Neural cell (in vitro differentiated cells): ENCODE results near the gene RNU11. TPM values are rescaled to one million over a fixed set of nuclear protein-coding genes. Genes with fewer than 3 reads are reported as not detected.

Experiments
- H2AFZ ChIP-seq: fragments of 200-600, 300-800 bp; sonication (generic), shearing (Covaris generic); 2 replicates; pipeline ENCODE4 v1.6.0; 2014; ENCODE audit warnings: low read depth, mild to moderate bottlenecking, antibody characterized with exemption, low read length, moderate library complexity
- H3F3A ChIP-seq: fragments of 200-600 bp; shearing (Covaris generic); 2 replicates; pipeline ENCODE4 v1.6.1; 2016; ENCODE audit warnings: mild to moderate bottlenecking, moderate library complexity, mixed read lengths, antibody characterized with exemption, low read length; ENCODE audit not compliant: insufficient read depth, poor library complexity, severe bottlenecking
- H3K27ac ChIP-seq: fragments of 200-600, 300-800 bp; sonication (generic), shearing (Covaris generic); 2 replicates; pipeline ENCODE4 v1.5.1; 2014; ENCODE audit warnings: mild to moderate bottlenecking, low read length, moderate library complexity
- H3K27me3 ChIP-seq: fragments of 300-800, 200-600 bp; sonication (generic), shearing (Covaris generic); 2 replicates; pipeline ENCODE4 v1.6.0; 2014; ENCODE audit warnings: mild to moderate bottlenecking, low read depth, low read length, moderate library complexity; ENCODE audit not compliant: insufficient read depth
- H3K36me3 ChIP-seq: fragments of 300-800, 200-600 bp; sonication (generic), shearing (Covaris generic); 2 replicates; pipeline ENCODE4 v1.5.1; 2014; ENCODE audit warnings: mild to moderate bottlenecking, antibody characterized with exemption, low read length, moderate library complexity; ENCODE audit not compliant: insufficient read depth
- H3K4me2 ChIP-seq: fragments of 300-800, 200-600 bp; sonication (generic), shearing (Covaris generic); 2 replicates; pipeline ENCODE4 v1.6.0; 2014; ENCODE audit warnings: mild to moderate bottlenecking, low read length
- H3K4me3 ChIP-seq: fragments of 300-800, 200-600 bp; sonication (generic), shearing (Covaris generic); 2 replicates; pipeline ENCODE4 v1.5.1; 2014; ENCODE audit warnings: mild to moderate bottlenecking, low read length, moderate library complexity
- H3K79me2 ChIP-seq: fragments of 200-600 bp; shearing (Covaris generic); replicated peaks from 2 replicates; pipeline ENCODE4 v1.6.0; 2014; ENCODE audit warnings: mild to moderate bottlenecking, low read length, moderate library complexity; ENCODE audit not compliant: insufficient read depth
- H3K9ac ChIP-seq: fragments of 300-800, 200-600 bp; sonication (generic), shearing (Covaris generic); 2 replicates; pipeline ENCODE4 v1.6.1; 2016; ENCODE audit warnings: mild to moderate bottlenecking, low read length, mixed read lengths
- H3K9me2 ChIP-seq: fragments of 200-600 bp; shearing (Covaris generic); 2 replicates; pipeline ENCODE4 v1.6.1; 2016; ENCODE audit warnings: mild to moderate bottlenecking, low read length, mixed read lengths; ENCODE audit not compliant: insufficient read depth
- H3K9me3 ChIP-seq: fragments of 200-600, 300-800 bp; sonication (generic), shearing (Covaris generic); 2 replicates; pipeline ENCODE4 v1.6.1; 2016; ENCODE audit warnings: mild to moderate bottlenecking, mixed run types, low read length, moderate library complexity, mixed read lengths
- H4K20me1 ChIP-seq: fragments of 200-600 bp; shearing (Covaris generic); 2 replicates; pipeline ENCODE4 v1.6.1; 2016; ENCODE audit warnings: mild to moderate bottlenecking, mixed run types; ENCODE audit not compliant: insufficient read depth
- CTCF ChIP-seq: fragments of 450-650 bp; IDR thresholded peaks from 2 replicates; pipeline ENCODE4 v1.5.1; 2014; ENCODE audit warnings: antibody characterized with exemption, mild to moderate bottlenecking, moderate library complexity; ENCODE audit not compliant: poor library complexity, severe bottlenecking
- EP300 ChIP-seq: fragments of 450-650 bp; conservative IDR thresholded peaks from 2 replicates; pipeline ENCODE4 v1.6.1; 2014; ENCODE audit warnings: antibody characterized with exemption, mild to moderate bottlenecking, moderate library complexity; ENCODE audit not compliant: poor library complexity, severe bottlenecking
- EZH2 ChIP-seq: fragments of 200-600, 300-800 bp; shearing (Covaris generic), sonication (generic); IDR thresholded peaks from 2 replicates; pipeline ENCODE4 v1.6.1; 2014; ENCODE audit warnings: antibody characterized with exemption, low read length, borderline replicate concordance, mild to moderate bottlenecking; ENCODE audit not compliant: insufficient read depth, poor library complexity, severe bottlenecking
- MXI1 ChIP-seq: fragments of 450-650 bp; conservative IDR thresholded peaks from 2 replicates; pipeline ENCODE4 v1.6.1; 2014; ENCODE audit warnings: antibody characterized with exemption, mild to moderate bottlenecking; ENCODE audit not compliant: poor library complexity, severe bottlenecking
- POLR2AphosphoS5 ChIP-seq: IDR thresholded peaks from 2 replicates; pipeline ENCODE4 v1.6.1; 2012
- RAD21 ChIP-seq: fragments of 450-650 bp; conservative IDR thresholded peaks from 2 replicates; pipeline ENCODE4 v1.6.1; 2014; ENCODE audit warnings: antibody characterized with exemption, mild to moderate bottlenecking, moderate library complexity
- REST ChIP-seq: IDR thresholded peaks from 2 replicates; pipeline ENCODE4 v1.6.1; 2012; ENCODE audit warnings: borderline replicate concordance
- SMC3 ChIP-seq: fragments of 450-650 bp; conservative IDR thresholded peaks from 2 replicates; pipeline ENCODE4 v1.6.1; 2014; ENCODE audit warnings: antibody characterized with exemption, mild to moderate bottlenecking, moderate library complexity; ENCODE audit not compliant: poor library complexity
- TAF1 ChIP-seq: IDR thresholded peaks from 2 replicates; pipeline ENCODE4 v1.6.1; 2012; ENCODE audit warnings: low read depth
- polyA plus RNA-seq: library from polyadenylated mRNA; depleted of rRNA; stranded (reverse); fragments of >200 nt; gene quantifications from 2 replicates; pipeline ENCODE4 v1.2.3, GENCODE V29; 2014

The RNU11 gene
- polyA plus RNA-seq, 1 donor from 2014 or later, result not detected

- H3K27me3 ChIP-seq, result no peaks in the 10 kb centered on the region
- H3F3A ChIP-seq, result no peaks in the 10 kb centered on the region
- no peaks in the 10 kb centered on the region for H3K9me3 ChIP-seq
- H3K4me2 ChIP-seq, result no peak overlapping the region
- no peaks in the 10 kb centered on the region for H3K79me2 ChIP-seq
- no peaks in the 10 kb centered on the region for H3K36me3 ChIP-seq
- no peak overlapping the region for H3K4me3 ChIP-seq
- H3K9me2 ChIP-seq, result no peaks in the 10 kb centered on the region
- H3K9ac ChIP-seq, result no peak overlapping the region
- H2AFZ ChIP-seq, result no peak overlapping the region
- TF ChIP-seq TAF1 (no peak), SMC3 (no peak), EP300 (no peak), MXI1 (no peak), REST (no peak), EZH2 (no peak), POLR2AphosphoS5 (no peak), RAD21 (no peak), CTCF (no peak)
- H4K20me1 ChIP-seq, result no peaks in the 10 kb centered on the region
- H3K27ac ChIP-seq, result no peak overlapping the region
Measured at GRCh38 chr1:28613175-28613574, 35.2 kb upstream of the RNU11 start.

- no peak overlapping the region for H3K27ac ChIP-seq
- H3K36me3 ChIP-seq, result no peaks in the 10 kb centered on the region
- no peak overlapping the region for H3K4me3 ChIP-seq
- H3K79me2 ChIP-seq, result no peaks in the 10 kb centered on the region
- TF ChIP-seq CTCF (no peak), MXI1 (no peak), EZH2 (no peak), POLR2AphosphoS5 (no peak), TAF1 (no peak), RAD21 (no peak), SMC3 (no peak), EP300 (no peak), REST (no peak)
- no peaks in the 10 kb centered on the region for H3K9me2 ChIP-seq
- H3K4me2 ChIP-seq, result no peak overlapping the region
- no peaks in the 10 kb centered on the region for H3K9me3 ChIP-seq
- H3K27me3 ChIP-seq, result no peaks in the 10 kb centered on the region
- H3F3A ChIP-seq, result no peaks in the 10 kb centered on the region
- H2AFZ ChIP-seq, result no peak overlapping the region
- H3K9ac ChIP-seq, result no peak overlapping the region
- no peaks in the 10 kb centered on the region for H4K20me1 ChIP-seq
Measured at GRCh38 chr1:28631713-28632112, 16.7 kb upstream of the RNU11 start.
